Activated CD4-positive, alpha-beta T cell treated with anti-CD3 and anti-CD28 coated beads for 1 hour (primary cell): Measurements from ENCODE around the gene PADI3.
"Not testable (repeated sequence)": the region's sequence is repeated elsewhere in the genome, so short reads cannot be mapped to it uniquely, and the experiment has no call there.

Experiments used
- DNase-seq: peaks from one replicate; pipeline ENCODE4 v3.0.0-alpha.2; 2020

The PADI3 gene

DNA sequence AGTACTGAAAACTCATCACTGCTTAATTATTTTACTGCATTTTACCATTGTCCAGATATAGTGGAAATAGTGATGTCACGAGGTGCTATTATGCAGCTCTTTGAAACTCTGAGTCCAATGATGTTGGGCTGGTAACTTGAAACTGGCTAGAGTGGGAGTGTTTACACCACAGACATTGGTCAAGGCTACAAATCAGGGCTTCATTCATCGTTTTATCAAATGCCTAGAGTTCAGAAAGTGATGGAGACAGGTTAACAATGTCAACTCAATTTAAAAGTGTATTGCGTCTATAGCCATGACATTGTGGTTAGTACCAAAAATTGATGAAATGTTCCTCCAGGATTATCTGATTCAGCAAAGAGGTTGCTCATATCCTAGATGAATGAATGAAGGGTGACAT, 31.3 kb upstream of the PADI3 start:
- DNase-seq: no peak

DNA sequence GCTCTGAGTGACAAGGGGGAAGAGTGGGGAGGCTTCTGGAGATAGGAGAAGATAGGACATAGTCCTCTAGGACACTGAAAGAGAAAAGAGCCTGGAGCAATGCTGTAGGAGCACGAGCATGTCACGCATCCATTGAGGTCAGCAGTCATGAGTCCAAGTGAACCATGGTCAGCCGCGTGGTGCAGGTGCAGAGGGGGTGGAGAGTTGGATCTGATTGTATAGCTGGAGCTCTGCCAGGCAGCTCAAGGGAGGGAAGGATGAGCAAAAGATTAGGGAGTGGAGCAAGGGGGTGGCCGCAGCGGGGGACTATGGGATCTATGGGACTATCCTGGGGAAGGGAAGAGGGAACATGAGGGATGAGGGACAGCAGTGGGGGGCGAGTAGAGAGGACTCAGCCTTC, 30.0 kb upstream of the PADI3 start:
- DNase-seq: no peak

GRCh38 chr1:17220287-17220686, 28.6 kb upstream of the PADI3 start:
- no peak for DNase-seq

- DNase-seq: no peak
Measured at GRCh38 chr1:17222557-17222956, 26.3 kb upstream of the PADI3 start.

GRCh38 chr1:17224434-17224833, 24.5 kb upstream of the PADI3 start:
- DNase-seq: no peak

DNA sequence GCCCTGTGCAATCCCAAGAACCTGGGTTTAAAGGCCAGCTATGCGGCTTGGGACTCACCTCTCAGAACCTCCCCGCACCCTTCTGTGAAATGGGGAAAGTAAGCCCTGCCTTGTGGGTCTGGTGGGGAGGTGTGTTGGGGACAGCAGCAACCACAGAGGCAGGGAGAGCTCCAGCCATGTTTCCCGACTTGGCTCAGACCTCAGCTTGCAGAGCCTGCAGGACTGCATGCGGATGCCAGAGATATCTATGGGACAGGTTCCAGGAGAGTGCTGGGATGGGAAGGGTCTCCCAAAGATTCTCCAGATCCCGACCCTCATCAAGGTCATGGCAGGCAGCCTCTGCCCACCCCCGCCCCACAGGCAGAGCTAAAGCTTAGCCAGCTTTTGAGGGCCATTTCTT, 23.8 kb upstream of the PADI3 start:
- no peak for DNase-seq

- DNase-seq: no peak
Measured at GRCh38 chr1:17227358-17227915, 21.5 kb upstream of the PADI3 start.

GRCh38 chr1:17228619-17229018, 20.3 kb upstream of the PADI3 start:
- DNase-seq: no peak

DNA sequence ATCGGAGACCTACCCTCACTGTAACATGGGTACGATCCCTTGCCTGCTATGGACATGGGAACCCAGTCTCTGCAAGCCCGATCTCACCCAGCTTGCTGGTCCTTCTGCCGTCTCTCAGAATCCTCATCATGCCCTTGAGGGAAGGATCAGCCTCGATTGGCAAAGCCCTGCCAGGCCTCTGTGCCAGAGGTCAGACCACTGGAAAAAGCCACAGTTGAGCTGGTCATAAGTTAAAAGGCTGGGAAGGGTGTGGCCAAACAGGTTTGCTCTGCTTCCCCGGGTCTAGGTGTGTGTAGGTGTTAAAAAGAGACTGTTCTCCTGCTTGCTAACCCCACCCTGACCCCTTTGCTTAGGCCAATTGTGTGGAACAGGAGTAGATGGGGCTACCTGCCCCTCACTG, 19.5 kb upstream of the PADI3 start:
- DNase-seq: no peak

DNA sequence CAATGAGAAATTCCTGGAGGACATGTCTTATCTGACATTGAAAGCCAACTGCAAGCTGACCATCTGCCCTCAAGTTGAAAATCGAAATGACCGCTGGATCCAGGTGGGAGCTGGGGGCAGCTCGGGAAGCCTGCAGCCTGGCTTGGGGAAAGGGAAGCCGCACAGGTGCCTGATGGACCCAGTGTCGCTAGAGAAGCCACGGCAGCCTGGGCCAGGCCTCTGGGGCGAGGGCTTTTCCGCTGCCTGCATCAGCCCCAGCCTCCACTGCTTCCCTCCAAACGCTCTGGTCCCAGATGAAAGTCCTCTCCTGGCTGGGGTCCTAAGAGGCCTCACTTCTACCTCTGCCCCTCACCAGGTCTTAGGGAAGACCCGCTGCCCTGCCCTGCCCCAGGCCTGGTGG, 18.8 kb upstream of the PADI3 start:
- no peak for DNase-seq

DNA sequence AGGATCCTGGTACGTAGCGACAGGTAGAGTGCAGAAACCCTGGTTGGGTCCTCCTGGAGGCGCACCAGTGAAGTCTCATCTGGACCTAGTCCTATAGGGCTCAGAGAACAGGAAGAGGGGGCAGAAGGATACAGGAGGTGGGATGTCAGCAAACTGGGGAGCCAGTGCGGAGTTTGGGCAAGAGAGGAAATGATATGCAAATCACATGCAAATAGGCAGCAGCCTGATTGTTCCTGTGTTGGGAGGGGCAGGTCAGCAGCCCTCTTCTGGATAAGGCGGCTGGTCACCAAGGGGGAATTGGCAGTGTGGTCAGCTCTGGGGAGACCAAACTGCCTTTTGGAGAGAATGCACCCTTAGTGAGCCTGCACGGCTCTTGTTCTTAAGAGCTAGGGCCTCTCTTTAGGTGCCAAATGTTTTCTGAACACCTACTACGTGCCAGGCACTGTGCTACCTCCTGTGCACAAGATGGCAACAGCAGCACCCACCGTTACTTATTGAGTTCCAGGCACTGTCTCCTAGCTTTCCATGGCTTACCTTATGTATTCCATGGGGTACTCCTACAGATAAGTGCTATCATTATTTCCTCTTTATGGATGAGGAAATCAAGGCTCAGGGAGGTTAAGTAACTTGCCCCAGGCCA, 18.1 kb upstream of the PADI3 start:
- no peak for DNase-seq

DNA sequence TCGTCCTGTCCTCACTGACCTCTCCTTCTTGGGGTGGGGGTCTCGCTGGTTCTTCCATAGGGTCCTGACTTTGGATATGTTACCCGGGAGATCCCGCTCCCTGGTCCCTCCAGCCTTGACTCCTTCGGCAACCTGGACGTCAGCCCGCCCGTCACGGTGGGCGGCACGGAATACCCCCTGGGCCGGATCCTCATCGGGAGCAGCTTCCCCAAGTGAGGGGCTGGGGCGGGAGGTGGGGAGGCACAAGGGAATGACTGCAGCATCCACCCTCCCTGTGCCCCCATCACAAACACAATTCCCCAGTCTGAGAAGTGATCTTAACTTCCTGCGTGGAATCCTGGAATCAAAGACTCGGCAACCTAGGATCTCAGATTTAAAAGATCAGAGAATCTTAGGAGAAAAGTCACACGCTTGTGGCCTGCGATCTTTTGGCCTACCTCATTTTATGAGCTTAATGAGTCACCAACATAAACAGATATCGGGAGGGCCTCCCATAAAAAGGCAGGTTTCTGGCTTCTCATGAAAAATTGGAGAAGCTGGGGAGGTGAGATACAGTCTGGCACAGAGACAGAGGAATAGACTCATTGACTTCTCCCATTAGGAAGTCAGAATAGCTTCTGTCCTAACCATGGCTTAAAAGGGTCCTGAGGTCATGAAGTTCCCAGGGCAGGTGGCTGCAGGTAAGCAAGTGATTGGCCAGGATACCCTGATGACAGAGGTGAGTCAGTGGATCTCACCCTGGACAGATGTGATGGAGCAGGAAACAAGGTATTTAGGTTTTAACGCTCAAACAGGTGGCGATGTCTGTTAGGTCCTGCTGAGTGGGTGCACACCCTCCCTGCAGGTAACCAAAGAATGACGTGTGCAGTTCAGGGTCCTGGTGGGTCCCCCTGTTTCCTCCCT, 15.9 kb upstream of the PADI3 start:
- DNase-seq: no peak

DNA sequence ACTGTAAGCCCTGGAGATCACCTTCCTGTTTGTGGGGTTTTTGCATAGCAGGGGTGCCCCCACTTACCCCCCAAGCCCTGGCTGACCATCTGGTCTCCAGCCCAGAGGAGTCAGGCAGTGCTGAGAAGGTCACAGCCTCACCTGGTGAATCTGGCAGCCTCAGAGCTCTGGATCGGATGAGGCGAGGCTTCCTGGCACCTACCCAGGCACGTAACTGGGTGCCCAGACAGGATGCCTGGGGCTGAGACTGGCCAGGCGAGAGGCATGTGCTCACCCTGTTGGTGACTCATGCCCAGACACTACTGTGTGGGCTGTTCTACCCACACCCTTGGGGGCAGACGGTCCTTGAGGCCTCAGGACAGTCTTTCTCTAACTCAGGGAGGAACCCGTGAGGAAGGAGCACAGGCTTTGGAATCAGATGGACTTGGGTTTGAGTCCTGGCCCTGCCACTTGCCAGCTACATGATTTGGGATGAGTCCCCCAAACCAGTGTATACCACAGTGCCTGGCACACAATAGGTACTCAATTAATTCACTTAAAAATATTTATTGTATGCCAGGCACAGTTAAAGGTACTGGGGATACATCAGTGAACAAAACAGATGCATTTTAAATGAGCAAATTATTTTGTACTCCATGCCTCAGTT, 15.1 kb upstream of the PADI3 start:
- no peak for DNase-seq

DNA sequence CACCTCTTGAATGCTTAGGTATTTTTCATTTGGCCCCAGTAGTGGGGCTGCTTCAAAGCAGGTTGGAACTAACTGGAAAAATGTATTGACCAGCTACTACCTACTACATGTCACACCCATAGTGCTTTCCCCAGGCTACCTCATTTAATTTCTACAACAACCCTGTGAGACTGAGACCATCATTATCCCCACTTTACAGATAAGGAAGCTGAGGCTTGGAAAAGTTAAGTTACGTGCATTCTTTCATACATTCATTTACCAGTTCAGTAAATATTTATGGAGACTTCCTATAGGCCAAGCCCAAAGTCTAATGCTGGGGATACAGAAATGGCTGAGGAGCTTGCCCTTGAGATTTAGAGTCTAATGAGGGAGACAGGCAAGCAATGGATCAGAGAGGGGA, 14.5 kb upstream of the PADI3 start:
- no peak for DNase-seq

DNA sequence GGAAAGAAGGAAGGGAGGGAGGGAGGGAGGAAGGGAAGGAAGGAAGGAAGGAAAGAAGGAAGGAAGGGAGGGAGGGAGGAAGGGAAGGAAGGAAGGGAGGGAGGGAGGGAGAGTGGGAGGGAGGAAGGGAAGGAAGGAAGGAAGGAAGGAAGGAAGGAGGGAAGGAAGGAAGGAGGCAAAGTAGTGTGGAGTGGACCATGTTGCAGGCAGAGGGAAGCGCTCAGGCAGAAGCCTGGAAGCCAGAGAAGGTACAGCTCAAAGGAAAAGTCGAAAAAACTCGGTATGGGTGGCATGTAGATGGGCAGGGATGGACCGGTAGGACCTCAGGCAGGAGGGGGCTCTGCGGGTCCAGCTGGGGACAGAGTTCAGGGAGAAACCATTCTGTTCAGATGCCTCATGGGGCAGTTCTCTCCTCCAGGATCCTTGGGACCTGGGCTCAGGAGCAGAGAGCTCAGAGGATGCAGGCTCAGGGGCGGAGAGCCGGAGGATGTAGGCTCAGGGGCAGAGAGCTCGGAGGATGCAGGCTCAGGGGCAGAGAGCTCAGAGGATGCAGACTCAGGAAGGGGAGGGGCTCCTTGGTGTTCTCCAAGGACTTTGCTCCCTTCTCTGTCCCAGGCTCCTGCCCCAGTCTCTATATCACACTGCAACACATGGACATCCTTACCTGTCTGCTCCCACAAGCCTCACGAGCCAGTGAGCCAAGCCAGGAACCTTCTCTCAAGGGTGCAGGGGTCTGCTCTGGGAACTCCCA, 13.6 kb upstream of the PADI3 start:
- DNase-seq: no peak

GRCh38 chr1:17236779-17237560, 11.9 kb upstream of the PADI3 start:
- DNase-seq: peak; percentile 77

GRCh38 chr1:17237561-17237903, 11.4 kb upstream of the PADI3 start:
- no peak for DNase-seq

- DNase-seq: no peak
Measured at GRCh38 chr1:17239420-17239819, 9.5 kb upstream of the PADI3 start.

GRCh38 chr1:17241011-17241779, 7.7 kb upstream of the PADI3 start:
- DNase-seq: not testable (repeated sequence)

GRCh38 chr1:17241780-17242074, 7.2 kb upstream of the PADI3 start:
- not testable (repeated sequence) for DNase-seq

- DNase-seq: no peak
Measured at GRCh38 chr1:17243274-17243673, 5.6 kb upstream of the PADI3 start.
